HG02588 (cell line): ENCODE data around the gene LIMD2.
A peak's percentile ranks its signal among the peaks of the same experiment; 100 is the strongest.
"Not testable (repeated sequence)": the region's sequence is repeated elsewhere in the genome, so short reads cannot be mapped to it uniquely, and the experiment has no call there.

ENCODE experiments used
- ATAC-seq: cut with Tn5 transposase; IDR thresholded peaks from one replicate; pipeline ENCODE4 v1.9.1; 2021; ENCODE audit warnings: mild to moderate bottlenecking, moderate library complexity; ENCODE audit not compliant: unreplicated experiment

The LIMD2 gene

GRCh38 chr17:63699638-63700527 lies at the start of gene LIMD2:
Gene LIMD2 (minus strand): TSS chr17:63700125. CDS start chr17:63699298, 827 bp downstream.
- ATAC-seq, result peak; percentile 12

GRCh38 chr17:63741408-63742173 lies 41.7 kb upstream of the LIMD2 start, which contains the start of gene STRADA:
Gene STRADA (minus strand): TSS chr17:63741799. CDS start chr17:63728369, 13,430 bp downstream.
- ATAC-seq, result peak; percentile 80

GRCh38 chr17:63741143-63741407 lies 41.1 kb upstream of the LIMD2 start:
- peak; percentile 20 for ATAC-seq

- ATAC-seq, result no peak
Measured at GRCh38 chr17:63740464-63741142, 40.7 kb upstream of the LIMD2 start.

GRCh38 chr17:63735691-63736090 lies 35.8 kb upstream of the LIMD2 start:
- ATAC-seq, result no peak

GRCh38 chr17:63722403-63722802 lies 22.5 kb upstream of the LIMD2 start:
- no peak for ATAC-seq

GRCh38 chr17:63720194-63720593 lies 20.3 kb upstream of the LIMD2 start:
- not testable (repeated sequence) for ATAC-seq

- ATAC-seq, result no peak
Measured at GRCh38 chr17:63718988-63719387, 19.1 kb upstream of the LIMD2 start.

- ATAC-seq, result no peak
Measured at GRCh38 chr17:63716426-63716825, 16.5 kb upstream of the LIMD2 start.

GRCh38 chr17:63714550-63715277 lies 14.8 kb upstream of the LIMD2 start:
- ATAC-seq, result no peak

- no peak for ATAC-seq
Measured at GRCh38 chr17:63709110-63709509, 9.2 kb upstream of the LIMD2 start.

- ATAC-seq, result no peak
Measured at GRCh38 chr17:63707151-63707550, 7.2 kb upstream of the LIMD2 start.

- ATAC-seq, result no peak
Measured at GRCh38 chr17:63706336-63707082, 6.6 kb upstream of the LIMD2 start.

- no peak for ATAC-seq
Measured at GRCh38 chr17:63705657-63706056, 5.7 kb upstream of the LIMD2 start.

- no peak for ATAC-seq
Measured at GRCh38 chr17:63704836-63705235, 4.9 kb upstream of the LIMD2 start.

GRCh38 chr17:63704259-63704576 lies 4.3 kb upstream of the LIMD2 start:
- no peak for ATAC-seq

- ATAC-seq, result no peak
Measured at GRCh38 chr17:63703556-63704258, 3.8 kb upstream of the LIMD2 start.

- ATAC-seq, result no peak
Measured at GRCh38 chr17:63703029-63703428, 3.1 kb upstream of the LIMD2 start.

GRCh38 chr17:63702721-63703015 lies 2.7 kb upstream of the LIMD2 start:
- ATAC-seq, result no peak
